NK-92 (cell line): ENCODE results near the gene ZNF502.
A peak's percentile ranks its signal among the peaks of the same experiment; 100 is the strongest.
"Not testable (repeated sequence)": the region's sequence is repeated elsewhere in the genome, so short reads cannot be mapped to it uniquely, and the experiment has no call there.

Experiments used
- DNase-seq: peaks from one replicate; lab custom pipeline; 2025; ENCODE audit not compliant: unreplicated experiment; lab: John Stamatoyannopoulos, UW

Gene ZNF502

DNA sequence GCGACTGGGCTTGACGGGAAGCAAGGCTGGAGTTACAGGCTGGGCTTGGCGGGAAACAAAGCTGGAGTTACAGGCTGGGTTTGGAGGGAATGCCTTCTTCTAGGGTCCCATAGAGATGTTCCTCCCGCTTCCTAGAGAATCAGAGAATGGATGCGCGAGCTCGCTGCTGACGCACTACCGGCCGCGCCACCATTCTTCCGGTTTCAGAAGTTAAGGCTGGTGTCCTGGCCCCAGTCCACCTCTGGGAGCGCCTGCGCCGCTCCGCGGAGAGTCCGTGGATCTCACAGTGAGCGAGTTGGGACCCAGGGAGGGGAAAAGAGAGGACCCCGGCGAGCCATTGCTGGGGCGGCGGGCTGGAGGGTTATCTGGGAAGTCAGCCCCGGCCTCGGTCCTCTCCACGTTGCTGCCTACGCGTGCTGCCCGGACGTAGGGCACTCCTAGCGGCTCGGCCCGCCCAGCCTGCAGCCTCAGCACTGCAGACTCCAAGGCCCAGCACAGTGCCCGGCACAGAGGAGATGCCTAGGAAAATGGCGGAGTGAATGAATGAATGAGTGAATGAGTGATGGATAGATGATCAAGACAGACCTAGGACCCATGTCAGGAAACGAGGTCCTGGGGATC lies at the start of gene ZNF502:
Gene ZNF502 (plus strand): TSS at position 206 of the 621 bp plus-strand sequence. CDS start 7,602 bp downstream, outside the sequence.
- no peak for DNase-seq

DNA sequence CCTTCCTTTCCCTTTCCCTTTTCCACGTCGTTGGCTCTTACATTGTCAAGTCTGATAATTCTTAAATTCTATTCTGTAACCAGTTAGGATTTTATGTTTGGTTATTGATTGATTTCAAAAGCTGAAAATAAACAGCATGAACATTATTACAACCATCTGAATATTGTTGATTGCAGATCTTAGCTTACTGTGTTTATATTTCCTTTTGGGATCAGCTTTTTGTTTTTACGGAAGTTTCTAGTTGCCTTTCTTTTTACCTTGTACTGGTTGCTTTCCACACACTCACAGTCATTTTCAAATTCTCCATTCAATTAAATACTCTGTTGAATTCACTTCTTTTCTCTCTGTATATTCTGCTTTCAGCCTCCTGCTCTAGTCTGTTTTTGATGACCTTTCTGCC lies 47.3 kb upstream of the ZNF502 start:
- no peak for DNase-seq

DNA sequence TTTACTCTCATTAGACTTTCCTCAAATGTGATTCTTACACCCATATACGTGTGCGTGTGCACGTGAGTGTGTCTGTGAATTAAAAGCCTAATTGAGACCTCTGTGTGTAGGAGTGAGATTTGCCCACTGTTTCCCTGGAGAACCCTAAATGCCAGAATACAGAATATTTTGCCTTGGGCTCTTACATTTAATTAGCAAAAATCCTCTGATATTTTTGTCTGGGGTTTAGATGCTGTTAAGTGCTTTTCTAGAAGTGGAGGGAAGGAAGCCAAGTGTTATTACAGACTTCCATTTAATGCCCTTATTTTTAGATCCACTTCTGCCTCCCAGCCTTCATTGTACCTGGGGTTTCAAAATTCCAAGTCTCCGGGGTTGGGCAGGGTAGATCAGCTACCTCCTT lies 46.1 kb upstream of the ZNF502 start:
- no peak for DNase-seq

DNA sequence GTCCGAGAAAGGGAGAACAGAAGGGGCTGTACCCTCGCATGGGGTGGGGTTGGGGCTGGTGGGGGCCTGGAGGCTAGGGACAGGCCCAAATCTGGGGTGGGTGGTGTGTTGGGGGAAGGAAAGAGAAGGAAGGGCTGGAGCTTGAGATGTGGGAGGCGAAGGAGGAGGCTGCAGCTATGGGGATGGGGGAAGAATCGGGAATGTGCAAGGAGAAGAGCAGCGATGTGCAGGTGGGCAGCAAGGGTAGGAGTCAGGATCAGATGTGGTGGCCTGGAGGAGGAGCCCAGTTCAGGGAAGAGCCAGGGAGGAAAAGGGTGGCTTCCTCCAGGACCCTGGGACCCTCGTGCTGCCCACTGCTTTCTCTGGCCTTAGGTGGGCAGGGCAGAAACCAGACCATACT lies 42.7 kb upstream of the ZNF502 start:
- no peak for DNase-seq

DNA sequence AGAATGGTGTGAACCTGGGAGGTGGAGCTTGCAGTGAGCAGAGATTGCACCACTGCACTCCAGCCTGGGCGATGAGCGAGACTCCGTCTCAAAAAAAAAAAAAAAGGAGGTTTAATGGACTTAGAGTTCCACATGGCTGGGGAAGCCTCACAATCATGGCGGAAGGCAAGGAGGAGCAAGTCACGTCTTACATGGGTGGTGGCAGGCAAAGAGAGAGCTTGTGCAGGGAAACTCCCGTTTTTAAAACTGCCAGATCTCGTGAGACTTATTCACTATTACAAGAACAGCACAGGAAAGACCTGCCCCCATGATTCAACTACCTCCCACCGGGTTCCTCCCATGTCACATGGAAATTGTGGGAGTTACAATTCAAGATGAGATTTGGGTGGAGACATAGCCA lies 39.0 kb upstream of the ZNF502 start:
- not testable (repeated sequence) for DNase-seq

DNA sequence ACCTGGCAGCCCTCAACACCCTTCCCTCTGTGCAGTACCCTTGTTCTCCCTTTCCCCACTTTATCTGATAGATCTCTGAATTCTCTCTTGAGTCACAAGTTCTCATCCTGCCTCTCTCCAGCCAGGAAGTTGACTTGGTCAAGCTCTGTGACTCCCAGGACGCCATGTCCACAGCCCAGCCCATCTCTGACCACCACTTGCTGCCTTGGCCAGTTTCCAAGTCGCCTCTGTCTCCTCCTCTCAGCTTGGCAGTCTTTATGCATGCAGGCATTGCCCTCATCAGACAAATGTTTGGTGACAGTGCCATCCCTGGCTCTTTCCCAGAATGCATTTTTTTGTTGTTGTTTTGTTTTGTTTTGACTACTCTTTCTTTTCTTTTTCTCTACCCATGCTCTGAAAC lies 38.2 kb upstream of the ZNF502 start:
- no peak for DNase-seq

DNA sequence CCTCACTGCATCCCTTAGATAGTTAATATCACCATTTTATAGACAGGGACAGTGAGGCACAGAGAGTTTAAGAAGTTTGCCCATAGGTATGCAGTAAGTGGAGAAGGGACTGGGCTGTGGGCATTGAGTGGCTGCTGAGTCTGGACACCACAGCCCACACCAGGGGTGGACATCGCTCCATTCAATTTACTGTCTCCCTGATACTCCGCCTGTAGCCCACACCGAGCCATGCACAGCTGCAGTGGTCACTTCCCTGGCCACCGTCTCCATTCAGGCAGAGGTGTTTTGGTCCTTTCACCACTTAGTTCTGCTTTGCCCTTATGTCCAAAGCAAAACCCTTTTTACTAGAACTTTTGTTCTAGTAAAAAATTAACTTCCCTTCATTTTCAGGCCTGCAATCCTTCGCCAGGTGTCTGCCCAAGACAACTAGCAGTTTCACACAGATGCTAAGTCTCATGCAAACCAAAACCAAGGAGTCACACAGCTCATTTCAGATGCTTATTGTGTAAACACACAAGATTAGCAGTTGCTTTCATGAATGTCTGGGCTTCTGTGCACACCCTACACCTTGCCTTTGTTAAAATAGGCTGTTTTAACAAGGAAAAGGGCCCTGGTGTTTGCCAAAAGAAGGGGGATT lies 33.9 kb upstream of the ZNF502 start:
- DNase-seq = no peak

DNA sequence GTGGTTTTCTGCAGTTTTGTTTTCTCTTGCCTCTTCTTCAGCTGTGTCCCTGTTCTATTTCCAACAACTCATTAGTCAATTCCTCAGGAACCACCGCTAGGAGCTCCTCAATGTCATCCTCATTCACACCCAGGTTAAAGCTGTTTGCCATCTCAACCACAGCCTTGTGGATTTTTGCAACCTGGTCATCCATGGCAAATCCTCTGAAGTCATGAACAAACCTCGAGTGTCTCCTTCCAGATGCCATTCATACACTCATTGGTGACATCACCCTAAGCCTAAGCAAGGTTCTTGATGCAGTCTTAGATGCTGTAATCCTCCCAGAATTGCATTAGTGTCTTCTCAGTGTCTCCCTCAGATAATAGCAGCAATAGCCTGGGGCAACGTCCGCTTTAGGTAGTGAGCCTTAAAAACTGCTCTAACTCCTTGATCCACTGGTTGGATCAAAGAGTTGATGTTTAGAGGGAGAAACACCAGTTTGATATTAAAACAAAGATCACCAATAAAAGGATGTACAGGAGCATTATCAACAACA lies 31.5 kb upstream of the ZNF502 start:
- DNase-seq = no peak

DNA sequence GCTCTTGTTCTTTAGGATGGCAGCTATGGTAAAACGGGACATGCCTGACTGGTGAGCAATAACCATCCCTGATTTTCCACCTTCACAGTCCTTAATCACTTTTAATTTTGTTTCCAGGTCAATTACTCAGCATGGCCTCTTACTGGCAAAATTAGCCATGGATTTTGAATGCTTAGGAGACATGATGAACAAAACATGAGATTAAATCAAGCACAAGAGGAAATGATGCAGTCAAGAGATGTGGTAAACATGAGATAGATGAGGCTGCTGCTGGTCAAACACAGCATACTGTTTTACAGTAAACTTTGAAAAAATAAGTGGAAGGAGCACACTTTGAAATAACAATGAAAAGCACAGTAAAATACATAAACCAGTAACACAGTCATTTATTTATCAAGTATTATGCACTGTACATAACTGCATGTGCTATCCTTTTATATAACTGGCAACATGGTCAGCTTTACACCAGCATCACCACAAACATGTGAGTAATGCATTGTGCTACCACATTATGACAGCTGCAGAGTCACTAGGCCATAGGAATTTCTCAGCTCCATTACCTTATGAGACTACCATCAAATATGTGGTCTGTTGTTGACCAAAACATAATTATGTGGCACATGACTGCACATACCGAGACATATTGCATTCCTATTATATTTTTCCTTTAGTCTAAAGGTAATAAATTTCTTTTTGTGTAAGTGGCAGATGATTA lies 30.1 kb upstream of the ZNF502 start:
- DNase-seq = no peak

DNA sequence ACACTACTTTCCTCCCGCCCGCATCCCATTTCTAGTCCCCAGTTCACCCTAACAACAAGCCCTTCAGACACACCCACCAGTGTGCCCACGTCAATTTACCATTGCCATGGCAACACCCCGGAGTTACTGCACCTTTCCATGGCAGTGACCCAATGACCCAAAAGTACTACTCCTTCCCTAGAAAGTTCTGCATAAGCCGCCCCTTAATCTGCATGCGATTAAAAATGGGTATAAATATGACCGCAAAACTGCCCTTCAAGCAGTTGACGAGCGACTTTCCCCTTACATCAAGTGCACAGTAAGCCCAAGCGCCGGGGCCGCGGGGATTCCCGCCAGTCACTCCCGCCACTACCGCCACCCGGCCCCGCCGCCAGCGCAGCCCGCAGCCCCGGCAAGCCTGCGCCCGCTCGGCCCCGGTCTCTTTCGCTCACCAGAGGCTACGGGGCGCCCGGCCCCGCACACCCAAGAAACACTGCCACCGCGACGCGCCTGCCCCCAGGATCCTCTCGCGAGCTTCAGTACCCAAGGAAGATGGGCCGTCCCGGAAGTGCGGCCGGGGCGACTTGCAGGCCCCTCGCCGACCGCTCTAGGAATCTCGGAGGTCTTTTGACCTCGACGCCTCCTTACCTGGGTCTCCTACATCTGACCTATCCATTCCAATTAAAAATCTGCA lies 27.2 kb upstream of the ZNF502 start:
- no peak for DNase-seq

DNA sequence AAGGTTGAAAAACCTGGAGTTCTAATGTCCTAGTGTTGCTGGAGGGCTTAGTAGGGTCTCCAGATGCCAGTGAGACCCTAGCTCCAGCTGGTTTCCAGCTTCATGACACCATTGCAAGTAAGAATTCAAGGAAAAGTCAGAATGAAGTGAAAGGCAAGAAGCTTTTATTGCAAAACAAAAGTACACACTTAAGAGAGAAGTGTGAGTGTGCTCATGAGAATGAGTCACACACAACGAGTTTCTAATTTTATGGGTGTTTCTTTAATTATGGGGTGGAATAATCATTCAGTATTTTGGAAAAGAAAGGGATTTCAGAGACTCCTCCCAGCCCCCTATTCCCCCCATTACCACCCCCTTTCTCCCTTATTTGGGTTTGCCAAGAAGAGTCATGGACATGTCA lies 24.6 kb upstream of the ZNF502 start:
- no peak for DNase-seq

DNA sequence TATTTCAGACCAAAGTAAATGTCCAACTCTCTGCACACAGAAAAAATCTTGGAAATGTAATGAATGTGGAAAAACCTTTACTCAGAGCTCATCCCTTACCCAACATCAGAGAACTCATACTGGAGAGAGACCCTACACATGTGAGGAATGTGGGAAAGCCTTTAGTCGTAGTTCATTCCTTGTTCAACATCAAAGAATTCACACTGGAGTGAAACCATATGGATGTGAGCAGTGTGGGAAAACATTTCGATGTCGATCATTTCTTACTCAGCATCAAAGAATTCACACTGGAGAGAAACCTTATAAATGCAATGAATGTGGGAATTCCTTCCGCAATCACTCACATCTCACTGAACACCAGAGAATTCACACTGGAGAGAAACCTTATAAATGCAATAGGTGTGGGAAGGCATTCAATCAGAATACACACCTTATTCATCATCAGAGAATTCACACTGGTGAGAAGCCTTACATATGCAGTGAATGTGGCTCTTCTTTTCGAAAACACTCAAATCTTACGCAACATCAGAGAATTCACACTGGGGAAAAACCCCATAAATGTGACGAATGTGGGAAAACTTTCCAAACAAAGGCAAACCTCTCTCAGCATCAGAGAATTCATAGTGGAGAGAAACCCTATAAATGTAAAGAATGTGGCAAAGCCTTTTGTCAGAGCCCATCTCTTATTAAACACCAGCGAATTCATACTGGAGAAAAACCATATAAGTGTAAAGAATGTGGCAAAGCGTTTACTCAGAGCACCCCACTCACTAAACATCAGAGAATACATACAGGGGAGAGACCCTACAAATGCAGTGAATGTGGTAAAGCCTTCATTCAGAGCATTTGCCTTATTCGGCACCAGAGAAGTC lies 9.0 kb downstream of the ZNF502 start:
- DNase-seq = no peak

DNA sequence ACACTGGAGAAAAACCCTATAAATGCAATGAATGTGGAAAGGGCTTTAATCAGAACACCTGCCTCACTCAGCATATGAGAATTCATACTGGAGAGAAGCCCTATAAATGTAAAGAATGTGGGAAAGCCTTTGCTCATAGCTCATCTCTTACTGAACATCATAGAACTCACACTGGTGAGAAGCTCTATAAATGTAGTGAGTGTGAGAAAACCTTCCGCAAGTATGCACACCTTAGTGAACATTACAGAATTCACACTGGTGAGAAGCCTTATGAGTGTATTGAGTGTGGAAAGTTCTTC lies 9.6 kb downstream of the ZNF502 start:
- DNase-seq = no peak

DNA sequence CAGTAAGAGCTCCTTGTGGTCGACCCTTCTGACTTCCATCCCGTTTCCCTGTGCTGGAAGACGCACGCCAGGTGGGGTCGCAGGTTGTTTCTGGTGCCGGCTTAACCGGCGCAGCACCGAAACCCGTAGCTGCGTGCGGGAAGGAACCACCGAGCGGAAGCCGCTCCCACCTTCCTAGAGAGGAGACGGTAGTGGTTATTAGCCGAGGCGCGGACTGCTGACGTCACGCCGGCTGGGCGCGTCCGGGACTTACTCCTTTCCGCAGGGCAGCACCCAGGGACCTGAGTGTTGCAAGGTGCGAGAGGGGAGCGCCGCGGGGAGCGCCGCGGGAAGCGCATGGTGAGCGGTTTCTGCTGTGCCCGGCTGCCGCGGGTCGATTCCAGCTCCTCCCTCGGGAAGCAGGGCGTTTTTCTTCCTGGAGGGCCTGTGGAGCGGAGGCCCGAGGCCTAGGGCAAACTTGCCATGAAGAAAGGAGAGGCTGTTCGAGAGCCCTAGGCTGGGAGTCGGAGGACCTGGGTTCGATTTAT lies 17.0 kb downstream of the ZNF502 start, which contains the start of gene ZNF501:
Gene ZNF501 (plus strand): TSS at position 252 of the 527 bp plus-strand sequence. CDS start 4,787 bp downstream, outside the sequence.
- DNase-seq = peak; percentile 7

DNA sequence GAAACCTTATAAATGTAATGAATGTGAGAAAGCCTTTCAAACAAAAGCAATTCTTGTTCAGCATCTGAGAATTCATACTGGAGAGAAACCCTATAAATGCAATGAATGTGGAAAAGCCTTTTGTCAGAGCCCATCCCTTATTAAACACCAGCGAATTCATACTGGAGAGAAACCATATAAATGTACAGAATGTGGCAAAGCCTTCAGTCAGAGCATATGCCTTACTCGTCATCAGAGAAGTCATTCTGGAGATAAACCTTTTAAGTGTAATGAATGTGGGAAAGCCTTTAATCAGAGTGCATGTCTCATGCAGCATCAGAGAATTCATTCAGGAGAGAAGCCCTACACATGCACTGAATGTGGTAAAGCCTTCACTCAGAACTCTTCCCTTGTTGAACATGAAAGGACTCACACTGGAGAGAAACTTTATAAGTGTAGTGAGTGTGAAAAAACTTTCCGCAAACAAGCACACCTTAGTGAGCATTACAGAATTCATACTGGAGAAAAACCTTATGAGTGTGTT lies 22.2 kb downstream of the ZNF502 start:
- no peak for DNase-seq

DNA sequence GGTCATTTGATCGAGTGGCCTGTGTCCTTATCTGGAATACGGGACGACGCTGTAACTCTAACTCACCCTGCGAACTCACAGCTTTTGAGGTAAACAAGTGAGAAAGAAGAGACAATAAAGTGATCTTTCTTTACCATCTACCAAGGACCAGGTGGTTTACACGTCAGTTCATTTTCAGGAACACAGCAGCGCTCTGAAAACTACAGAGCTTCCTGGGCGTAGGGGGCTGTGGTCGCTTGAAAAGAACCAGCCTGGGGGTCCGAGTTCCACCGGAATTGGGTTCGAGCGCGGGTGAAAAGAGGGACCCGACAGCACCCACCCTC lies 48.6 kb downstream of the ZNF502 start:
- no peak for DNase-seq

DNA sequence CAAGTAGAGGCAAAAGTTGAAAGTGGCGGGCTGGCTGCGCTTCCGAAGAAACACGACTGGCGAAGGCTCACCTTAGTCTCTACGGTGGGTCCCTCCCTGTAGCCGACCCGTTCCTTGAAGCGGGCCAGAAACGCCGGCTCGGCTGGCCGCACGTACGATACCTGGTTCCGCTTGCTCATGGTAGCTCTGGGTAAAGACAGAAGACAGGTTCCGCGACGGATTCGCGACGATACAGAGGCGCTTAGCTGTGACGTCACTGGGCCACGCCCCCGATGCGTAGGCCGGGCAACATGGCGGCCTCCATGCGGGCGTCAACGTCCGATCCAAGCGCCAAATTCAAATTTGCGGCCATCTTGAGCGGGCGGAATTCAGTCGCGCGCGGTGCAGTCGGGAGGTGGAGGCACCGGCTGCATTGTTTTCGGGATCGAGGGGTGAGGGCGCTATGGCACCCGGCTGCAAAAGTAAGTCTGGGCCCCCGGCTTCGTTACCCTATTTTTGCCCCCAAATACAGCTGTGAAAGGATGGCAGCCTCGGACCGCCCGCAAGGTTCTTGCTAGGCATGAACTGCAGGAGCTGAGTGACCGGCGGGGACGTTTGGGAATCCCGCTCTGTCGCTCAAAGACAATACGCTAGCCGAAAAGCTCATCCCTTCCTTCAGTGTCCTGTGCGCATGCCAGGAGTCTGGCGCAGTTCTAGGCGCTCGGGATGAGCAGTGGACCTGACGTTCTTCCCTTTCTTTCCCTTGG lies 49.1 kb downstream of the ZNF502 start, which contains the start of the genes KIAA1143 and KIF15:
Gene KIAA1143 (minus strand): TSS at position 196 of the 746 bp plus-strand sequence. CDS start 17 bp downstream, at position 179.
Gene KIF15 (plus strand): TSS at position 371 of the 746 bp plus-strand sequence. CDS start 72 bp downstream, at position 443.
- peak; percentile 56 for DNase-seq

DNA sequence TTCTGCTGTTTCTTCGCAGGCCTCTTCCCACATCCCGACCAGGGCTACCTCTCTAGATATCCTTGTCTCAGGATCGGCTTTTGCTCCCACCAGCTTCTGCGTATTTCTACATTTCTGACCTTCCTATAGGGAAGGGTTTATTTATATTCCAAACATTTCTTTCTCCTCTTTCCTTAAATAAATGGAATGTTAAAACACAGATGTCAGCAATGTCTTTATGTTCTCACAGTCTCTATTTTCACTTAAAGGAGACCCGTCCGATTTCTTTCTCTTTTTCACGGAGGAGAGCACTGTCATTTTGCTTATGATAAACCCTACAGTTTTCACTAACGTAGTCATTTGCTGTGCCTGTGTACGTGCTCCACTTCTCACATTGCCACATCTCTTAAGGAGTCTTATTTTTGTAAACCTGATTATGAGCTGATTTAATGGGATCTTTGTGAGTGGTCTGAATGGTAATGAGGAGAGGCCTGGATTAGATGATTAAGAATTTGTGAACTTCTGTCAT lies 49.8 kb downstream of the ZNF502 start:
- DNase-seq = no peak

DNA sequence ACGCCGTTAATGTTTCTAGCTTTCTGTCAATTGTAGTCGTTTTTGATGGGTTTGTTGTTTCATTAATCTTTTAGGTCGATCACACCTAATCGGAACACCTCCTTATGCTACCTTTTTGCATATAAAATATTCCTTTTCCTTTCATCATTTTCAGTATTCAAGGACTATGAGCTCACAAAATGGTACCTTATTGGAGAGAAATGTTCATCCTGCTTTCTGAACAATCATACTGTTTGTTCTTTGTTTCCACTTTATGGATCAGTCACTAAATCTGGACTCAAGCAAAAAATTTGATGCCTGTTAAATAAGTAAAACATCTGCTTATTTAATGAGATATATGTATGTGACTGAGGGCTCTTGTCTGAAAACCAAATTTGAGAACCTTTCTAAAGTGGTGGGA lies 50.2 kb downstream of the ZNF502 start:
- DNase-seq = no peak
